Activated CD4-positive, alpha-beta T cell treated with anti-CD3 and anti-CD28 coated beads for 24 hours (primary cell): ENCODE data around the gene OS9.

Experiments
- DNase-seq, 2 donors: peaks; one replicate each; pipeline ENCODE4 v3.0.0-alpha.2; 2020; ENCODE audit warnings: low read depth in 2 of 2

Gene OS9

GRCh38 chr12:57765698-57766463 lies 71.9 kb downstream of the OS9 start:
- no peak for DNase-seq

GRCh38 chr12:57766464-57767304 lies 72.8 kb downstream of the OS9 start, which contains the start of gene CYP27B1:
TSS of gene CYP27B1 (minus strand) at chr12:57767078. CDS start at chr12:57767041, 37 bp downstream.
- DNase-seq: no peak

DNA sequence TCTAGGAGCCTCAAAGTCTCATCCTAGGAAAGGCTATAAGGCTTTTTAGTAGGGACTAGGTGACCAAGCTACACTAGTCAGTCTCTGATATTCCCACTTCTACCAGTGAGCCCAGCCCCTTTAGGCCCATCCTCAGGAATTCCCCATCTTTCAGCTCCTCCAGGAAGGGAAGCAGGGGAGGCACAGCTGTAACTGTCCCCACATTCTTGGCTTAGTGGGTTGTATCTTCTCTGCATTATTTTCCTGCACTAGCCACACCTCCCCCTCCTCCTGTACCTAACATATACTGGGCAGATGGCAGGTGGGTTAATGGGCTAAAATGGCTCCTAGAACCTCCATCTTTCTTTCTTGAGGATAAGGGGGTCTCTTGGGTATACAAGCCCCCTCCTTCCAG lies 73.4 kb downstream of the OS9 start:
- DNase-seq: no peak

- no peak for DNase-seq
These were observed 73.9 kb downstream of the OS9 start for GRCh38 chr12:57767876-57768275.

- DNase-seq: no peak
These were observed 75.7 kb downstream of the OS9 start for GRCh38 chr12:57769594-57769993.

DNA sequence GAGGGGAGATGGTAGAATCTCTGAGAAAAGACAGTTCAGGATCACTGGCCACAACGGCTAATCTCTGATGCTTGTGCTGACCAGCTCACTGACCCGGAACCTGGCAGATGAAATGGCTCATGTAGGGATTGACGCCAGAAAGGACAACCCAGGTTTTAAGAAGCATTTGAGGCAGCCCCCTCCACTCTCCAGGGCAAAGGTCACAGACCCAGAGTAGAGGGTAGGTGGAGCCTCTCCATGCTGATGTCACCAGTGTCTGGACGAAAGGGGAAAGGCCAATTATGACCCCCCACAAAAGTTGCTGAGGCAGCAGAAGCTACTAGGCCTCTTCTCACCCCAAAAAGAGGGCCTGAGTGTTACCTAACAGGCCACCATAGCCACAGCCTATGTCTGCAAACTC lies 76.8 kb downstream of the OS9 start:
- no peak for DNase-seq
